Chondrocyte (in vitro differentiated cells): ENCODE results near the gene PLXDC2. TPM values are rescaled to one million over a fixed set of nuclear protein-coding genes. Genes with fewer than 3 reads are reported as not detected.

ENCODE experiments used
- DNase-seq: peaks from one replicate; pipeline ENCODE4 v3.0.0; 2021; ENCODE audit warnings: mixed read lengths, low spot score
- H3K27ac Mint-ChIP-seq: one replicate; pipeline ENCODE4 v1.8.0; 2021; ENCODE audit warnings: mild to moderate bottlenecking, moderate library complexity, mixed read lengths; ENCODE audit not compliant: unreplicated experiment
- H3K27me3 Mint-ChIP-seq: 2 replicates; pipeline ENCODE4 v1.8.0; 2021; ENCODE audit warnings: low read depth, mixed read lengths
- H3K36me3 Mint-ChIP-seq: 2 replicates; pipeline ENCODE4 v1.8.0; 2021; ENCODE audit warnings: low read depth, mixed read lengths
- H3K4me1 Mint-ChIP-seq: 2 replicates; pipeline ENCODE4 v1.8.0; 2021; ENCODE audit warnings: low read depth, mild to moderate bottlenecking, mixed read lengths
- H3K4me3 Mint-ChIP-seq: one replicate; pipeline ENCODE4 v1.8.0; 2021; ENCODE audit warnings: mild to moderate bottlenecking, moderate library complexity, mixed read lengths; ENCODE audit not compliant: unreplicated experiment
- H3K9me3 Mint-ChIP-seq: 2 replicates; pipeline ENCODE4 v1.8.0; 2021; ENCODE audit warnings: low read depth, mixed read lengths
- CTCF ChIP-seq: fragments of 200-600 bp; sonication (generic); IDR thresholded peaks from 2 replicates; pipeline ENCODE4 v1.5.0; 2021; ENCODE audit warnings: antibody characterized with exemption, mild to moderate bottlenecking, moderate library complexity
- total RNA-seq: library from RNA; stranded (reverse); gene quantifications from 3 replicates; pipeline ENCODE4 v1.2.1, GENCODE V29; 2021

Gene PLXDC2
- total RNA-seq, 1 donor from 2014 or later = 88.5 TPM

DNA sequence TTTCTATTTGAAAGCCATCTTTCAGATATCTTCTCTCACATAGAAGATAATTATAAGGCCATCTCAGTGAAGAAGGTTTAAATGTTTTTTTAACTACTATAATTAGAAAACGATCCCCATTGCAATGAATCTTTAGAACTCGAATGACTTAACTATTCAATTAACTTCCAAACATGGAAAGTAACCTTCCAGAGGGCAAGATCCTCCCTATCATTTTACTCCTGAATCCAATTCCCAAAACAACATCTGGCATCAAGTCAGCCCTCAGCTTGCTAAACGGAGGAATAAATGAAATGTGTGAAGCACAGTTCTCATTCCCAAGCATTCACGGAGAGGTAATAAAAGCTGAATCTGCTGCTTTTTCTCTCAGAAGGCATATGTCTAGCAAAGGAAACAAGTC lies 293.4 kb downstream of the PLXDC2 start:
- Mint-ChIP-seq H3K4me3 (no peak overlapping the region), H3K36me3 (peaks cover 8% of the 10 kb centered on the region), H3K4me1 (peaks cover 18% of the 10 kb centered on the region), H3K9me3 (no peaks in the 10 kb centered on the region), H3K27me3 (no peaks in the 10 kb centered on the region), H3K27ac (no peak overlapping the region)
- DNase-seq = no peak
- TF ChIP-seq CTCF = no peak

DNA sequence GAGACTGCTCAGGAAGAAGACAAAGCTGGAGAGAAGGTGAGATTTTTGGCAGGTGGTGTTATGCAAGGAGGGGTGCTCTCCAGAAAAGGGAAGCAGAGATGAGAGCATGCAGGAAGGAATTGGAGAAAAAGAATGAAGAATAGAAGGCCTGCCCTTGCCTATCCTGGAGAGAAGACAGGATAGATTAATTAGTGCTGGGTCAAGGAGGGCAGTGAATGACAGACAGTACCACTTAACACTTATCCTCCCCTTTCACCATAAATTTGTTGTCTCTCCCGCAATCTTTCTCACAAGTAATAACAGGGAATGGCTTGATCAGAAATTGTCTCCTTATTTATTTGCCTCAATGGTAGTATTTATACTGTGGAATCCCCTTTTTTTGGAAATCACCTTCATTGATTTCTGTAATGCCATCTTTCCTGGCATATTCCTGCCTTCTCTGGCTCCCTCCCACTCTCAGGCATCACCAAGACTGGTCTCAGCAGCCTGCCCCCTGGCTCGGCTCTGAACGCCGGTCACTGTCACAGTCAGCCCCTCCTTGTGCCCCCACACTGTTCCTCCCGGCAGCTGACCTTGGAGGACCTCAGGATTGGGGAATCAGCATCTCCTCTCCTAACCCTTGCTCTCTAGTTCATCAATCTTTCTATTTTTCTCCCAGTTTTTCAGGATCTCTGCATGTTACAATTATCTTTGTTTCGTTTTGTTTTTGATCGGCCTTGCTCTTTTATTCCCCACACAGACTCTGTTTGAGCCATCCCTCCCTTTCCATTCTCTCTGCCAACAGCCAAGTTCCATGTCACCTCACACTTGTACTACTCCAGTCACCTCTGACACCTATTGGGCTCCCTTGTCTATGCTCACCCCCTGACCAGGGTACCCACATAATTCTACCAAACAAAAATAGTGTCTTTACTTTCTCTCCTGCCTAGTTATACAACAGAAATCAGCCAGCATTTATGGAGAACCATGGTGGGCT lies 294.2 kb downstream of the PLXDC2 start:
- Mint-ChIP-seq H3K4me3 (no peak overlapping the region), H3K36me3 (peaks cover 12% of the 10 kb centered on the region)
- TF ChIP-seq CTCF = no peak

GRCh38 chr10:20114179-20114578 lies 297.9 kb downstream of the PLXDC2 start:
- Mint-ChIP-seq H3K27ac (no peak overlapping the region), H3K4me3 (no peak overlapping the region), H3K27me3 (no peaks in the 10 kb centered on the region), H3K4me1 (peaks cover 6% of the 10 kb centered on the region), H3K36me3 (peaks cover 14% of the 10 kb centered on the region), H3K9me3 (no peaks in the 10 kb centered on the region)
- no peak for DNase-seq
- no peak for TF ChIP-seq CTCF

More for the DNA sequence above, 294.2 kb downstream of the PLXDC2 start:
- peaks cover 13% of the 10 kb centered on the region for H3K4me1 Mint-ChIP-seq
- DNase-seq = no peak
- no peaks in the 10 kb centered on the region for H3K27me3 Mint-ChIP-seq
- H3K27ac Mint-ChIP-seq = no peak overlapping the region
- no peaks in the 10 kb centered on the region for H3K9me3 Mint-ChIP-seq

GRCh38 chr10:20115894-20116293 lies 299.7 kb downstream of the PLXDC2 start:
- Mint-ChIP-seq H3K27ac (no peak overlapping the region), H3K4me1 (peaks cover 6% of the 10 kb centered on the region), H3K4me3 (no peak overlapping the region), H3K36me3 (peaks cover 14% of the 10 kb centered on the region), H3K9me3 (no peaks in the 10 kb centered on the region), H3K27me3 (no peaks in the 10 kb centered on the region)
- DNase-seq = no peak
- no peak for TF ChIP-seq CTCF

DNA sequence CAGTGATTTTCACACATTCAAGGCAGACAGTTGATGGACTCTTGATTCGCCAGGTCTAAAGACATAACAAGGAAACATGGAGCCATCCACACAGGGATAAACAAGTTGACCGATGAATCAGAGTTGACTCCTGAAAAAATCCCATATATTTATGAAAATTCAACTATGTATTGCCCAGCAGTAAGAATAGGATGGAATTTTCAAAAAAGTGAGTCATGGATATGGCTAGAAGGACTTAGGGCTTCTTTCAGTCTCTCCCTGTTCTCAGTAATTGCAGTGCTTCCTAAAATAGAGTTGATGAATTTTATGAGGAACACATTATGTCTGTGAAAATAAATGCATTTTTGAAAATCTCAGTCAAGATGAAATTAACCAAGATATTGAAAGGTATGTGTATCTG lies 301.2 kb downstream of the PLXDC2 start:
- Mint-ChIP-seq H3K36me3 (peaks cover 12% of the 10 kb centered on the region), H3K4me3 (no peak overlapping the region), H3K4me1 (peaks cover 6% of the 10 kb centered on the region), H3K9me3 (no peaks in the 10 kb centered on the region), H3K27me3 (no peaks in the 10 kb centered on the region), H3K27ac (no peak overlapping the region)
- no peak for TF ChIP-seq CTCF
- no peak for DNase-seq
